Neural cell (in vitro differentiated cells): ENCODE results near the gene ST6GAL1. TPM values are rescaled to one million over a fixed set of nuclear protein-coding genes. Genes with fewer than 3 reads are reported as not detected.

Experiments
- H2AFZ ChIP-seq: fragments of 200-600, 300-800 bp; sonication (generic), shearing (Covaris generic); 2 replicates; pipeline ENCODE4 v1.6.0; 2014; ENCODE audit warnings: low read depth, mild to moderate bottlenecking, antibody characterized with exemption, low read length, moderate library complexity
- H3F3A ChIP-seq: fragments of 200-600 bp; shearing (Covaris generic); 2 replicates; pipeline ENCODE4 v1.6.1; 2016; ENCODE audit warnings: mild to moderate bottlenecking, moderate library complexity, mixed read lengths, antibody characterized with exemption, low read length; ENCODE audit not compliant: insufficient read depth, poor library complexity, severe bottlenecking
- H3K27ac ChIP-seq: fragments of 200-600, 300-800 bp; sonication (generic), shearing (Covaris generic); 2 replicates; pipeline ENCODE4 v1.5.1; 2014; ENCODE audit warnings: mild to moderate bottlenecking, low read length, moderate library complexity
- H3K27me3 ChIP-seq: fragments of 300-800, 200-600 bp; sonication (generic), shearing (Covaris generic); 2 replicates; pipeline ENCODE4 v1.6.0; 2014; ENCODE audit warnings: mild to moderate bottlenecking, low read depth, low read length, moderate library complexity; ENCODE audit not compliant: insufficient read depth
- H3K36me3 ChIP-seq: fragments of 300-800, 200-600 bp; sonication (generic), shearing (Covaris generic); 2 replicates; pipeline ENCODE4 v1.5.1; 2014; ENCODE audit warnings: mild to moderate bottlenecking, antibody characterized with exemption, low read length, moderate library complexity; ENCODE audit not compliant: insufficient read depth
- H3K4me2 ChIP-seq: fragments of 300-800, 200-600 bp; sonication (generic), shearing (Covaris generic); 2 replicates; pipeline ENCODE4 v1.6.0; 2014; ENCODE audit warnings: mild to moderate bottlenecking, low read length
- H3K4me3 ChIP-seq: fragments of 300-800, 200-600 bp; sonication (generic), shearing (Covaris generic); 2 replicates; pipeline ENCODE4 v1.5.1; 2014; ENCODE audit warnings: mild to moderate bottlenecking, low read length, moderate library complexity
- H3K79me2 ChIP-seq: fragments of 200-600 bp; shearing (Covaris generic); replicated peaks from 2 replicates; pipeline ENCODE4 v1.6.0; 2014; ENCODE audit warnings: mild to moderate bottlenecking, low read length, moderate library complexity; ENCODE audit not compliant: insufficient read depth
- H3K9ac ChIP-seq: fragments of 300-800, 200-600 bp; sonication (generic), shearing (Covaris generic); 2 replicates; pipeline ENCODE4 v1.6.1; 2016; ENCODE audit warnings: mild to moderate bottlenecking, low read length, mixed read lengths
- H3K9me2 ChIP-seq: fragments of 200-600 bp; shearing (Covaris generic); 2 replicates; pipeline ENCODE4 v1.6.1; 2016; ENCODE audit warnings: mild to moderate bottlenecking, low read length, mixed read lengths; ENCODE audit not compliant: insufficient read depth
- H3K9me3 ChIP-seq: fragments of 200-600, 300-800 bp; sonication (generic), shearing (Covaris generic); 2 replicates; pipeline ENCODE4 v1.6.1; 2016; ENCODE audit warnings: mild to moderate bottlenecking, mixed run types, low read length, moderate library complexity, mixed read lengths
- H4K20me1 ChIP-seq: fragments of 200-600 bp; shearing (Covaris generic); 2 replicates; pipeline ENCODE4 v1.6.1; 2016; ENCODE audit warnings: mild to moderate bottlenecking, mixed run types; ENCODE audit not compliant: insufficient read depth
- CTCF ChIP-seq: fragments of 450-650 bp; IDR thresholded peaks from 2 replicates; pipeline ENCODE4 v1.5.1; 2014; ENCODE audit warnings: antibody characterized with exemption, mild to moderate bottlenecking, moderate library complexity; ENCODE audit not compliant: poor library complexity, severe bottlenecking
- EP300 ChIP-seq: fragments of 450-650 bp; conservative IDR thresholded peaks from 2 replicates; pipeline ENCODE4 v1.6.1; 2014; ENCODE audit warnings: antibody characterized with exemption, mild to moderate bottlenecking, moderate library complexity; ENCODE audit not compliant: poor library complexity, severe bottlenecking
- EZH2 ChIP-seq: fragments of 200-600, 300-800 bp; shearing (Covaris generic), sonication (generic); IDR thresholded peaks from 2 replicates; pipeline ENCODE4 v1.6.1; 2014; ENCODE audit warnings: antibody characterized with exemption, low read length, borderline replicate concordance, mild to moderate bottlenecking; ENCODE audit not compliant: insufficient read depth, poor library complexity, severe bottlenecking
- MXI1 ChIP-seq: fragments of 450-650 bp; conservative IDR thresholded peaks from 2 replicates; pipeline ENCODE4 v1.6.1; 2014; ENCODE audit warnings: antibody characterized with exemption, mild to moderate bottlenecking; ENCODE audit not compliant: poor library complexity, severe bottlenecking
- POLR2AphosphoS5 ChIP-seq: IDR thresholded peaks from 2 replicates; pipeline ENCODE4 v1.6.1; 2012
- RAD21 ChIP-seq: fragments of 450-650 bp; conservative IDR thresholded peaks from 2 replicates; pipeline ENCODE4 v1.6.1; 2014; ENCODE audit warnings: antibody characterized with exemption, mild to moderate bottlenecking, moderate library complexity
- REST ChIP-seq: IDR thresholded peaks from 2 replicates; pipeline ENCODE4 v1.6.1; 2012; ENCODE audit warnings: borderline replicate concordance
- SMC3 ChIP-seq: fragments of 450-650 bp; conservative IDR thresholded peaks from 2 replicates; pipeline ENCODE4 v1.6.1; 2014; ENCODE audit warnings: antibody characterized with exemption, mild to moderate bottlenecking, moderate library complexity; ENCODE audit not compliant: poor library complexity
- TAF1 ChIP-seq: IDR thresholded peaks from 2 replicates; pipeline ENCODE4 v1.6.1; 2012; ENCODE audit warnings: low read depth
- polyA plus RNA-seq: library from polyadenylated mRNA; depleted of rRNA; stranded (reverse); fragments of >200 nt; gene quantifications from 2 replicates; pipeline ENCODE4 v1.2.3, GENCODE V29; 2014

The ST6GAL1 gene
- polyA plus RNA-seq, 1 donor from 2014 or later, result 17.6 TPM

DNA sequence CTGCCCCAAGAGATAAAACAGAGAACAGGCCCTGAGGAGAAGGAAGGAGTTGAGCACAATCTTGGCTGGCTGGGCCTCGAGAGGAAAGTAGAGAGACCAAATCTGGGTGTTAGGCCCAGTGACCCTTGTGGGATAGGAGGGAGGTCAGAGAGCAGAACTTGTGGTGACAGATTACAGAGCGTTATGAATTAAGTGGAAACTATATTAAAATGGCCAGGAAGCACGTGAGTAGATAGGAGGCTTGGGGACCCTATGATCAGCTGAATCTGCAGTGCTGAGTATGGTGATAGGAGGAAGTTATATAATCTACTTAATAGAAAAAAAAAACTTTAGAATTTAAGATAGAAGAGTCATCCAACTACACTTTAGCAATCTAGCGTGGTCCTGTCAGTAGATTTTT lies 30.0 kb downstream of the ST6GAL1 start:
- H3K9ac ChIP-seq, result no peak overlapping the region
- no peaks in the 10 kb centered on the region for H3K9me2 ChIP-seq
- H3K36me3 ChIP-seq, result no peaks in the 10 kb centered on the region
- no peak overlapping the region for H3K4me2 ChIP-seq
- no peak overlapping the region for H3K4me3 ChIP-seq
- no peaks in the 10 kb centered on the region for H3K27me3 ChIP-seq
- peaks cover 2% of the 10 kb centered on the region for H3K79me2 ChIP-seq
- H2AFZ ChIP-seq, result no peak overlapping the region
- H4K20me1 ChIP-seq, result no peaks in the 10 kb centered on the region
- H3K27ac ChIP-seq, result no peak overlapping the region
- no peaks in the 10 kb centered on the region for H3K9me3 ChIP-seq
- TF ChIP-seq REST (no peak), EP300 (no peak), EZH2 (no peak), MXI1 (no peak), CTCF (no peak), RAD21 (no peak), TAF1 (no peak), POLR2AphosphoS5 (no peak), SMC3 (no peak)
- no peaks in the 10 kb centered on the region for H3F3A ChIP-seq

GRCh38 chr3:186962445-186962844 lies 32.1 kb downstream of the ST6GAL1 start:
- H3K27ac ChIP-seq, result no peak overlapping the region

More at GRCh38 chr3:186962445-186962844, 32.1 kb downstream of the ST6GAL1 start:
- no peaks in the 10 kb centered on the region for H3K9me3 ChIP-seq
- H3K36me3 ChIP-seq, result no peaks in the 10 kb centered on the region
- no peak for TF ChIP-seq SMC3
- no peak for TF ChIP-seq TAF1
- TF ChIP-seq POLR2AphosphoS5, result no peak
- no peak for TF ChIP-seq EP300
- H3K27me3 ChIP-seq, result no peaks in the 10 kb centered on the region
- H3K79me2 ChIP-seq, result peaks cover 2% of the 10 kb centered on the region
- no peaks in the 10 kb centered on the region for H3K9me2 ChIP-seq
- H3K4me3 ChIP-seq, result no peak overlapping the region
- no peaks in the 10 kb centered on the region for H4K20me1 ChIP-seq
- no peak overlapping the region for H2AFZ ChIP-seq
- H3K4me2 ChIP-seq, result no peak overlapping the region
- no peaks in the 10 kb centered on the region for H3F3A ChIP-seq
- no peak overlapping the region for H3K9ac ChIP-seq
